H9 (cell line): ENCODE results near the gene S100G. TPM values are rescaled to one million over a fixed set of nuclear protein-coding genes. Genes with fewer than 3 reads are reported as not detected.
A peak's percentile ranks its signal among the peaks of the same experiment; 100 is the strongest.

Source experiments
- DNase-seq: peaks from one replicate; pipeline ENCODE4 v3.0.0-alpha.2; 2017
- H2AFZ ChIP-seq: one replicate; pipeline ENCODE4 v1.6.1; 2013; ENCODE audit warnings: mild to moderate bottlenecking, low read length, control low read depth, moderate library complexity
- H2AK5ac ChIP-seq: 2 replicates; pipeline ENCODE4 v1.6.1; 2013; ENCODE audit warnings: low read length, control low read depth, mixed read lengths; ENCODE audit not compliant: insufficient read length
- H2BK120ac ChIP-seq: one replicate; pipeline ENCODE4 v1.6.1; 2013; ENCODE audit warnings: low read depth, mild to moderate bottlenecking, low read length, control low read depth, inconsistent platforms; ENCODE audit not compliant: poor library complexity, severe bottlenecking
- H2BK12ac ChIP-seq: 2 replicates; pipeline ENCODE4 v1.6.1; 2013; ENCODE audit warnings: low read length, control low read depth, mixed read lengths, low read depth; ENCODE audit not compliant: insufficient read length
- H2BK15ac ChIP-seq: 2 replicates; pipeline ENCODE4 v1.6.1; 2013; ENCODE audit warnings: low read depth, low read length, control low read depth
- H2BK20ac ChIP-seq: one replicate; pipeline ENCODE4 v1.6.1; 2013; ENCODE audit warnings: low read depth, mild to moderate bottlenecking, low read length, control low read depth, inconsistent platforms; ENCODE audit not compliant: poor library complexity, severe bottlenecking
- H2BK5ac ChIP-seq: 2 replicates; pipeline ENCODE4 v1.6.1; 2013; ENCODE audit warnings: low read length, control low read depth, mixed read lengths; ENCODE audit not compliant: insufficient read length
- H3K14ac ChIP-seq: 2 replicates; pipeline ENCODE4 v1.6.1; 2013; ENCODE audit warnings: low read length, control low read depth; ENCODE audit not compliant: insufficient read depth
- H3K18ac ChIP-seq: 2 replicates; pipeline ENCODE4 v1.6.1; 2013; ENCODE audit warnings: low read depth, mild to moderate bottlenecking, mixed read lengths, low read length, control low read depth; ENCODE audit not compliant: insufficient read length
- H3K23ac ChIP-seq: 2 replicates; pipeline ENCODE4 v1.6.1; 2013; ENCODE audit warnings: low read length, control low read depth, mixed read lengths, low read depth; ENCODE audit not compliant: insufficient read length
- H3K23me2 ChIP-seq: 2 replicates; pipeline ENCODE4 v1.6.1; 2013; ENCODE audit warnings: low read depth, mild to moderate bottlenecking, mixed read lengths, low read length, control low read depth; ENCODE audit not compliant: insufficient read length, poor library complexity, severe bottlenecking
- H3K27ac ChIP-seq: 2 replicates; pipeline ENCODE4 v1.5.1; 2013; ENCODE audit warnings: low read length, control low read depth, mixed read lengths, low read depth; ENCODE audit not compliant: insufficient read length
- H3K27me3 ChIP-seq: 2 replicates; pipeline ENCODE4 v1.6.1; 2013; ENCODE audit warnings: low read length, control low read depth, inconsistent platforms; ENCODE audit not compliant: insufficient read depth
- H3K4ac ChIP-seq: 2 replicates; pipeline ENCODE4 v1.6.1; 2013; ENCODE audit warnings: low read depth, mild to moderate bottlenecking, control low read depth, inconsistent platforms, low read length, moderate library complexity
- H3K4me1 ChIP-seq: 2 replicates; pipeline ENCODE4 v1.6.1; 2013; ENCODE audit warnings: low read length, control low read depth, inconsistent platforms; ENCODE audit not compliant: insufficient read depth
- H3K4me2 ChIP-seq: 2 replicates; pipeline ENCODE4 v1.6.1; 2013; ENCODE audit warnings: low read length, control low read depth, mixed read lengths; ENCODE audit not compliant: insufficient read length, insufficient read depth
- H3K56ac ChIP-seq: 2 replicates; pipeline ENCODE4 v1.6.1; 2013; ENCODE audit warnings: low read depth, mild to moderate bottlenecking, mixed read lengths, low read length, control low read depth; ENCODE audit not compliant: insufficient read length
- H3K79me1 ChIP-seq: 2 replicates; pipeline ENCODE4 v1.6.1; 2013; ENCODE audit warnings: low read depth, mild to moderate bottlenecking, moderate library complexity, low read length, control low read depth, inconsistent platforms; ENCODE audit not compliant: insufficient read depth, poor library complexity, severe bottlenecking
- H3K79me2 ChIP-seq: 2 replicates; pipeline ENCODE4 v1.6.1; 2013; ENCODE audit warnings: low read length, control low read depth, inconsistent platforms; ENCODE audit not compliant: insufficient read depth
- H3K9ac ChIP-seq: 2 replicates; pipeline ENCODE4 v1.6.1; 2013; ENCODE audit warnings: low read length, control low read depth, mixed read lengths; ENCODE audit not compliant: insufficient read length; ENCODE audit errors: extremely low read depth
- H3K9me3 ChIP-seq: one replicate; pipeline ENCODE4 v1.6.1; 2013; ENCODE audit warnings: low read depth, low read length, inconsistent platforms; ENCODE audit not compliant: control insufficient read depth
- H3T11ph ChIP-seq: one replicate; pipeline ENCODE4 v1.6.1; 2013; ENCODE audit warnings: mild to moderate bottlenecking, low read length, control low read depth, inconsistent platforms
- H4K20me1 ChIP-seq: one replicate; pipeline ENCODE4 v1.6.1; 2013; ENCODE audit not compliant: control insufficient read depth, insufficient read length, insufficient read depth
- H4K5ac ChIP-seq: 2 replicates; pipeline ENCODE4 v1.6.1; 2013; ENCODE audit warnings: low read depth, mild to moderate bottlenecking, mixed read lengths, low read length, control low read depth; ENCODE audit not compliant: insufficient read length
- H4K8ac ChIP-seq: replicated peaks from 2 replicates; pipeline ENCODE4 v1.6.1; 2013; ENCODE audit warnings: low read length, control low read depth, mixed read lengths, low read depth; ENCODE audit not compliant: insufficient read length
- H4K91ac ChIP-seq: 2 replicates; pipeline ENCODE4 v1.6.1; 2013; ENCODE audit warnings: low read depth, mild to moderate bottlenecking, moderate library complexity, mixed read lengths, low read length, control low read depth; ENCODE audit not compliant: insufficient read length
- H3K27ac Mint-ChIP-seq, 3 experiments: 2 replicates in 2 of 3; 3 replicates in 1 of 3; pipeline ENCODE4 v1.8.0; 2020 to 2021; ENCODE audit warnings: mixed read lengths in 3 of 3, mild to moderate bottlenecking in 1 of 3, moderate library complexity in 1 of 3
- H3K27me3 Mint-ChIP-seq: 2 replicates; pipeline ENCODE4 v1.8.0; 2021; ENCODE audit warnings: low read depth, mild to moderate bottlenecking, moderate library complexity, mixed read lengths
- H3K36me3 Mint-ChIP-seq, 3 experiments: 2 replicates in 2 of 3; 3 replicates in 1 of 3; pipeline ENCODE4 v1.8.0; 2020 to 2021; ENCODE audit warnings: low read depth in 3 of 3, mixed read lengths in 3 of 3; ENCODE audit not compliant: insufficient read depth in 1 of 3
- H3K4me1 Mint-ChIP-seq, 2 experiments: 2 replicates each; pipeline ENCODE4 v1.8.0; 2020; ENCODE audit warnings: mixed read lengths in 2 of 2
- H3K4me3 Mint-ChIP-seq, 2 experiments: 2 replicates in 1 of 2; 3 replicates in 1 of 2; pipeline ENCODE4 v1.8.0; 2020 to 2021; ENCODE audit warnings: mild to moderate bottlenecking in 2 of 2, mixed read lengths in 2 of 2, moderate library complexity in 1 of 2
- H3K9me3 Mint-ChIP-seq, 2 experiments: 2 replicates in 1 of 2; 3 replicates in 1 of 2; pipeline ENCODE4 v1.8.0; 2020; ENCODE audit warnings: mild to moderate bottlenecking in 2 of 2, mixed read lengths in 2 of 2, moderate library complexity in 1 of 2
- WGBS: extraction: QIAGEN DNeasy Blood & Tissue Kit; methylation state at CpG from one replicate; pipeline ENCODE4 v1.1.7; 2013; ENCODE audit warnings: missing lambda C conversion rate, low lambda C conversion rate, mixed read lengths; ENCODE audit not compliant: insufficient read length; ENCODE audit errors: extremely low coverage; 5-methylcytosine and 5-hydroxymethylcytosine counted together
- total RNA-seq: library from RNA; stranded (reverse); gene quantifications from 2 replicates; pipeline ENCODE4 v1.2.1, GENCODE V29; 2021
- TF ChIP-seq, protein P1 (sequence below): fragments of 200-600 bp; sonication (generic); conservative IDR thresholded peaks from 3 replicates; pipeline ENCODE4 v1.8.0; 2021; ENCODE audit warnings: antibody characterized with exemption, mild to moderate bottlenecking

S100G gene
- total RNA-seq, 1 experiment from 2014 or later = not detected

DNA sequence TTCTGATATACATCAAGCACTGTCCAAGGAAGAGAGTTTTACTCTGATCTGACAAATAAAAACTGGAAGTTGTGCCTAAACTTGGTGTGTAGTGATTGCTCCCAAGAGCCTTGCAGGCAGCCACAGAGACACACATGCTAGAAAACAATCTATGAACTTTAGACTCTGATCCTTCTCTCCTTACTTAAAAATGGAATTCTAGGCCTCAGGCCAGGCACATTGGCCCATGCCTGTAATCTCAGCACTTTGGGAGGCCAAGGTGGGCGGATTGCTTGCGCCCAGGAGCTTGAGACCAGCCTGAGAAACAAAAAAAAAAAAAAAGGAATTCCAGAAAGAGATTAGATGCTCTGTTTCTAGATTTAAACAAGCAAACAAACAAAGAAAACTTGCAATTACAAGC is 45.6 kb upstream of the S100G start:
- H3K4me3 Mint-ChIP-seq = no peak overlapping the region

More for the DNA sequence above, 45.6 kb upstream of the S100G start:
- Histone ChIP-seq H3K9me3 (no peaks in the 10 kb centered on the region), H3K9ac (no peak overlapping the region), H2BK20ac (no peak overlapping the region), H2AK5ac (no peak overlapping the region), H3K79me2 (no peaks in the 10 kb centered on the region), H2BK12ac (no peak overlapping the region), H3K4me1 (no peaks in the 10 kb centered on the region), H4K5ac (no peak overlapping the region), H2BK15ac (no peak overlapping the region), H3K18ac (no peak overlapping the region), H3K23ac (no peak overlapping the region), H4K20me1 (no peaks in the 10 kb centered on the region), H3K56ac (no peak overlapping the region), H3T11ph (no peak overlapping the region), H3K4me2 (no peak overlapping the region), H4K91ac (no peak overlapping the region), H3K4ac (no peak overlapping the region), H3K27me3 (no peaks in the 10 kb centered on the region), H2BK5ac (no peak overlapping the region), H2BK120ac (no peak overlapping the region), H2AFZ (no peak overlapping the region), H3K27ac (no peak overlapping the region), H4K8ac (no peak overlapping the region), H3K23me2 (no peaks in the 10 kb centered on the region), H3K14ac (no peak overlapping the region), H3K79me1 (no peaks in the 10 kb centered on the region)
- DNase-seq = no peak
- TF ChIP-seq, protein P1, sequence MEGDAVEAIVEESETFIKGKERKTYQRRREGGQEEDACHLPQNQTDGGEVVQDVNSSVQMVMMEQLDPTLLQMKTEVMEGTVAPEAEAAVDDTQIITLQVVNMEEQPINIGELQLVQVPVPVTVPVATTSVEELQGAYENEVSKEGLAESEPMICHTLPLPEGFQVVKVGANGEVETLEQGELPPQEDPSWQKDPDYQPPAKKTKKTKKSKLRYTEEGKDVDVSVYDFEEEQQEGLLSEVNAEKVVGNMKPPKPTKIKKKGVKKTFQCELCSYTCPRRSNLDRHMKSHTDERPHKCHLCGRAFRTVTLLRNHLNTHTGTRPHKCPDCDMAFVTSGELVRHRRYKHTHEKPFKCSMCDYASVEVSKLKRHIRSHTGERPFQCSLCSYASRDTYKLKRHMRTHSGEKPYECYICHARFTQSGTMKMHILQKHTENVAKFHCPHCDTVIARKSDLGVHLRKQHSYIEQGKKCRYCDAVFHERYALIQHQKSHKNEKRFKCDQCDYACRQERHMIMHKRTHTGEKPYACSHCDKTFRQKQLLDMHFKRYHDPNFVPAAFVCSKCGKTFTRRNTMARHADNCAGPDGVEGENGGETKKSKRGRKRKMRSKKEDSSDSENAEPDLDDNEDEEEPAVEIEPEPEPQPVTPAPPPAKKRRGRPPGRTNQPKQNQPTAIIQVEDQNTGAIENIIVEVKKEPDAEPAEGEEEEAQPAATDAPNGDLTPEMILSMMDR = no peak
- peaks cover 27 to 67% (median 57%) of the 10 kb centered on the region in 3 experiments for H3K36me3 Mint-ChIP-seq
- no peaks in the 10 kb centered on the region for H3K27me3 Mint-ChIP-seq
- no CpG with 5 or more reads among the region's 2 CpGs for WGBS
- H3K27ac Mint-ChIP-seq = peak overlapping the region in 2 of 3 experiments; percentile 69 to 74; a peak in 3 of 7 replicates
- peaks cover 0 to under 1% of the 10 kb centered on the region in 2 experiments; a peak in 1 of 5 replicates for H3K9me3 Mint-ChIP-seq
- H3K4me1 Mint-ChIP-seq = peaks cover 18 to 44% of the 10 kb centered on the region in 2 experiments
